HCT116 (cell line): Measurements from ENCODE around the gene BMP2K. TPM values are rescaled to one million over a fixed set of nuclear protein-coding genes. Genes with fewer than 3 reads are reported as not detected.

Source experiments
- ATAC-seq: fragments of 200-7000 bp; cut with Tn5 transposase; 2 replicates; pipeline ENCODE4 v1.9.1; 2020; ENCODE audit warnings: mild to moderate bottlenecking, moderate library complexity
- BruUV-seq: library from RNA; stranded (reverse); fragments of 400-500 nt; replicated peaks from 2 replicates; lab custom pipeline; 2021; lab: Mats Ljungman, UMichigan
- CTCF ChIA-PET: fragments of 300-600 bp; sonication (Branson Sonifier 250); formaldehyde crosslinking; loops from one replicate; lab custom pipeline; 2021; ENCODE audit warnings: antibody characterized with exemption; lab: Charles Lee
- POLR2A ChIA-PET: fragments of 300-600, 350-600 bp; sonication (Branson Sonifier 250); formaldehyde crosslinking; loops from one replicate; lab custom pipeline; 2021; ENCODE audit warnings: antibody characterized with exemption; lab: Charles Lee
- RAD21 ChIA-PET, 2 experiments: fragments of 300-600 bp; sonication (Branson Sonifier 250); formaldehyde crosslinking; loops; one replicate each; lab custom pipeline; 2023; ENCODE audit warnings: low total read pairs in 2 of 2; ENCODE audit not compliant: uncharacterized antibody in 2 of 2, unreplicated experiment in 2 of 2, low non-redundant PET in 1 of 2; lab: Charles Lee
- DNase-seq: peaks from one replicate; pipeline ENCODE4 v3.0.0-alpha.2; 2010; ENCODE audit warnings: low read depth, low spot score
- H2AFZ ChIP-seq: fragments of 200-600 bp; shearing (Covaris generic), sonication (generic); 2 replicates; pipeline ENCODE4 v1.6.1; 2017; ENCODE audit warnings: low read depth, mixed run types, mixed read lengths, antibody characterized with exemption, low read length; ENCODE audit not compliant: poor library complexity, severe bottlenecking
- H3K27ac ChIP-seq: 2 replicates; pipeline ENCODE4 v1.5.1; 2012; ENCODE audit warnings: low read depth, low read length
- H3K27me3 ChIP-seq: fragments of 200-600 bp; sonication (generic); 2 replicates; pipeline ENCODE4 v1.6.1; 2016; ENCODE audit warnings: mixed run types, low read length, mixed read lengths; ENCODE audit not compliant: insufficient read depth
- H3K36me3 ChIP-seq, 2 experiments: fragments of 200-500 bp in 1 of 2; fragments of 200-600 bp in 1 of 2; sonication (Bioruptor generic) in 1 of 2; sonication (generic) in 1 of 2; 2 replicates each; pipeline versions ENCODE4 v1.5.1 to v1.6.1; 2014 to 2016; ENCODE audit warnings: low read length in 2 of 2, inconsistent platforms in 1 of 2, mixed read lengths in 1 of 2, mixed run types in 1 of 2; ENCODE audit not compliant: insufficient read depth in 2 of 2, control insufficient read depth in 1 of 2
- H3K4me1 ChIP-seq, 2 experiments: fragments of 200-600 bp in 1 of 2; sonication (generic) in 1 of 2; 2 replicates each; pipeline versions ENCODE4 v1.5.1 to v1.6.1; 2012 to 2017; ENCODE audit warnings: low read length in 2 of 2, inconsistent platforms in 1 of 2, mild to moderate bottlenecking in 1 of 2, mixed read lengths in 1 of 2, mixed run types in 1 of 2, moderate library complexity in 1 of 2; ENCODE audit not compliant: insufficient read depth in 2 of 2, control insufficient read depth in 1 of 2
- H3K4me2 ChIP-seq: fragments of 200-600 bp; sonication (generic); 2 replicates; pipeline ENCODE4 v1.6.1; 2017; ENCODE audit warnings: mixed run types, low read length, mixed read lengths
- H3K4me3 ChIP-seq, 2 experiments: fragments of 200-600 bp in 1 of 2; sonication (generic) in 1 of 2; replicated peaks in 1 of 2; 2 replicates each; pipeline ENCODE4 v1.5.1; 2011 to 2016; ENCODE audit warnings: low read length in 2 of 2, control low read depth in 1 of 2, low read depth in 1 of 2, mild to moderate bottlenecking in 1 of 2, mixed read lengths in 1 of 2, mixed run types in 1 of 2
- H3K79me2 ChIP-seq: fragments of 200-600 bp; sonication (generic); 2 replicates; pipeline ENCODE4 v1.6.1; 2017; ENCODE audit warnings: mild to moderate bottlenecking, mixed run types, low read length, moderate library complexity, mixed read lengths; ENCODE audit not compliant: insufficient read depth
- H3K9ac ChIP-seq: fragments of 200-600 bp; sonication (generic); 2 replicates; pipeline ENCODE4 v1.6.1; 2016; ENCODE audit warnings: low read length, mixed read lengths
- H3K9me2 ChIP-seq: fragments of 200-600 bp; sonication (generic), shearing (Covaris generic); 2 replicates; pipeline ENCODE4 v1.6.1; 2017; ENCODE audit warnings: mixed run types, mild to moderate bottlenecking, moderate library complexity; ENCODE audit not compliant: insufficient read depth
- H3K9me3 ChIP-seq, 2 experiments: fragments of 200-500 bp in 1 of 2; fragments of 200-600 bp in 1 of 2; sonication (Bioruptor generic) in 1 of 2; sonication (generic) in 1 of 2; 2 replicates each; pipeline ENCODE4 v1.6.1; 2014 to 2017; ENCODE audit warnings: low read length in 2 of 2, mixed read lengths in 2 of 2, inconsistent platforms in 1 of 2, low read depth in 1 of 2, mild to moderate bottlenecking in 1 of 2, mixed run types in 1 of 2, moderate library complexity in 1 of 2; ENCODE audit not compliant: control insufficient read depth in 1 of 2, insufficient read depth in 1 of 2
- H4K20me1 ChIP-seq: fragments of 200-600 bp; sonication (generic), shearing (Covaris generic); 2 replicates; pipeline ENCODE4 v1.6.1; 2017; ENCODE audit warnings: mixed run types, mild to moderate bottlenecking, moderate library complexity; ENCODE audit not compliant: insufficient read depth
- ATF3 ChIP-seq: IDR thresholded peaks from 2 replicates; pipeline ENCODE4 v1.6.1; 2012
- CBX3 ChIP-seq: IDR thresholded peaks from 2 replicates; pipeline ENCODE4 v1.6.1; 2012; ENCODE audit warnings: low read depth
- CEBPB ChIP-seq: IDR thresholded peaks from 2 replicates; pipeline ENCODE4 v1.6.1; 2012; ENCODE audit warnings: low read depth
- CTCF ChIP-seq, 3 experiments: fragments of 200-600 bp in 1 of 3; sonication (generic) in 1 of 3; IDR thresholded peaks in 2 of 3; conservative IDR thresholded peaks in 1 of 3; 2 replicates each; pipeline ENCODE4 v1.5.1; 2012 to 2017; ENCODE audit warnings: low read depth in 2 of 3, low read length in 2 of 3, antibody characterized with exemption in 1 of 3, borderline replicate concordance in 1 of 3, control low read depth in 1 of 3, mild to moderate bottlenecking in 1 of 3, mixed read lengths in 1 of 3, mixed run types in 1 of 3, moderate library complexity in 1 of 3; ENCODE audit not compliant: insufficient read depth in 1 of 3
- EZH2 ChIP-seq: fragments of 200-600 bp; sonication (generic); IDR thresholded peaks from 2 replicates; pipeline ENCODE4 v1.6.1; 2017; ENCODE audit warnings: antibody characterized with exemption, mixed run types
- JUND ChIP-seq: IDR thresholded peaks from 2 replicates; pipeline ENCODE4 v1.6.1; 2012
- POLR2A ChIP-seq: IDR thresholded peaks from 2 replicates; pipeline ENCODE4 v1.7.0; 2011; ENCODE audit warnings: borderline replicate concordance; ENCODE audit not compliant: insufficient read depth, insufficient read length; ENCODE audit errors: extremely low read depth
- POLR2AphosphoS5 ChIP-seq: IDR thresholded peaks from 2 replicates; pipeline ENCODE4 v1.6.1; 2011; ENCODE audit warnings: mild to moderate bottlenecking, low read depth, low read length, moderate library complexity
- RAD21 ChIP-seq: IDR thresholded peaks from 2 replicates; pipeline ENCODE4 v1.6.1; 2012; ENCODE audit warnings: low read depth, mild to moderate bottlenecking
- REST ChIP-seq: IDR thresholded peaks from 2 replicates; pipeline ENCODE4 v1.6.1; 2012; ENCODE audit warnings: low read depth
- SRF ChIP-seq: IDR thresholded peaks from 2 replicates; pipeline ENCODE4 v1.6.1; 2012; ENCODE audit warnings: low read depth
- TCF7L2 ChIP-seq: IDR thresholded peaks from 2 replicates; pipeline ENCODE4 v1.7.0; 2011; ENCODE audit warnings: borderline replicate concordance, inconsistent platforms; ENCODE audit not compliant: insufficient read depth, insufficient read length; ENCODE audit errors: extremely low read depth
- ZFX ChIP-seq: fragments of 450-650 bp; IDR thresholded peaks from 2 replicates; pipeline ENCODE4 v1.6.1; 2017
- ZNF274 ChIP-seq: fragments of 200-500 bp; sonication (Bioruptor generic); IDR thresholded peaks from 2 replicates; pipeline ENCODE4 v1.6.1; 2014; ENCODE audit warnings: mild to moderate bottlenecking, low read depth, low read length, inconsistent platforms
- intact Hi-C: fragments of 100-400 bp; cut with micrococcal nuclease; formaldehyde crosslinking; loops from 2 replicates; pipeline ENCODE4 v1.10.0; 2022
- total RNA-seq: library from RNA; stranded (reverse); gene quantifications from one replicate; pipeline ENCODE4 v1.2.1, GENCODE V29; 2021; ENCODE audit not compliant: unreplicated experiment
- TF ChIP-seq, protein P1 (sequence below): IDR thresholded peaks from 2 replicates; pipeline ENCODE4 v1.6.1; 2012

The BMP2K gene
- total RNA-seq, 1 experiment from 2014 or later = 27.7 TPM

GRCh38 chr4:78803983-78804382 lies 27.8 kb downstream of the BMP2K start:
- Histone ChIP-seq H3K9ac (no peak overlapping the region), H3K9me2 (no peaks in the 10 kb centered on the region), H3K79me2 (peaks cover 59% of the 10 kb centered on the region), H3K36me3 (no peaks in the 10 kb centered on the region), H3K27me3 (no peaks in the 10 kb centered on the region), H3K27ac (no peak overlapping the region), H2AFZ (no peak overlapping the region), H3K4me1 (no peaks in the 10 kb centered on the region), H3K9me3 (no peaks in the 10 kb centered on the region), H3K4me2 (no peak overlapping the region), H3K4me3 (no peak overlapping the region), H4K20me1 (no peaks in the 10 kb centered on the region)
- ChIA-PET POLR2A (no interaction called here), CTCF (no interaction called here), RAD21 (no interaction called here)
- intact Hi-C loops = no loop called here
- TF ChIP-seq CEBPB (no peak), ATF3 (no peak)
- ATAC-seq (no peak), DNase-seq (no peak)
- BruUV-seq = no TSS peak

DNA sequence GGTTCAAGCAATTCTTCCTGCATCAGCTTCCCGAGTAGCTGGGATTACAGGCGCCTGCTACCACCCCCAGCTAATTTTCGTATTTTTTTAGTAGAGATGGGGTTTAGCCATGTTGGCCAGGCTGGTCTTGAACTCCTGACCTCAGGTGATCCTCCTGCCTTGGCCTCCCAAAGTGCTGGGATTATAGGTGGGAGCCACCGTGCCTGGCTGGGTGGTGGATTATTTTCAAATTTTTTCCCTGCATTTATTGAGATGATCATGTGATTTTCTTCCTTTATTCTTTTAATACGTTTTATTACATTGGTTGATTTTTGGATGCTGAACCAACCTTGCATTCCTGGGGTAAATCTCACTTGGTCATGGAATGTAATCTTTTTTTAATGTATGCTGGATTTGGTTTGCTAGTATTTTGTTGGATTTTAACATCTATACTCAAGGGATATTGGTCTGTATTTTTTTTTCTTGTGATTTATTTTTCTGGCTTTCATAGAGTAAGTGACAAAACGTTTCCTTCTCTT lies 30.9 kb downstream of the BMP2K start:
- Histone ChIP-seq H3K4me2 (no peak overlapping the region), H3K27ac (no peak overlapping the region), H3K4me3 (no peak overlapping the region), H3K9me3 (no peaks in the 10 kb centered on the region), H3K4me1 (no peaks in the 10 kb centered on the region), H3K36me3 (no peaks in the 10 kb centered on the region), H3K79me2 (peaks cover 60% of the 10 kb centered on the region), H2AFZ (no peak overlapping the region), H3K9ac (no peak overlapping the region), H4K20me1 (no peaks in the 10 kb centered on the region), H3K9me2 (no peaks in the 10 kb centered on the region), H3K27me3 (no peaks in the 10 kb centered on the region)
- intact Hi-C loops = no loop called here
- DNase-seq = no peak
- RAD21 ChIA-PET = no interaction called here
- CTCF ChIA-PET = no interaction called here
- POLR2A ChIA-PET = no interaction called here
- BruUV-seq = no TSS peak
- ATAC-seq = no peak
- TF ChIP-seq TCF7L2 (no peak), CTCF (IDR thresholded peaks at IDR 0.05 in 2 of 3, conservative IDR thresholded peaks at IDR 0.05 in 1 of 3; ENCODE audit: borderline replicate concordance in 1 of 3, insufficient read depth in 1 of 3, low read depth in 2 of 3, low read length in 2 of 3) (no peak), CEBPB (no peak), ATF3 (no peak), EZH2 (no peak), JUND (no peak), SRF (no peak), ZFX (no peak), POLR2AphosphoS5 (no peak), REST (no peak), POLR2A (no peak), CBX3 (no peak), ZNF274 (no peak), RAD21 (no peak)
- TF ChIP-seq, protein P1, sequence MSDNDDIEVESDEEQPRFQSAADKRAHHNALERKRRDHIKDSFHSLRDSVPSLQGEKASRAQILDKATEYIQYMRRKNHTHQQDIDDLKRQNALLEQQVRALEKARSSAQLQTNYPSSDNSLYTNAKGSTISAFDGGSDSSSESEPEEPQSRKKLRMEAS = no peak
